ENCODE results near the gene COL10A1.

GRCh38 chr6:116070616-116071389, 55.1 kb downstream of the COL10A1 start:
- TF ChIP-seq POLR2AphosphoS5 (IDR thresholded peaks at IDR 0.05): no peak
- no peak for TF ChIP-seq CTCF (IDR thresholded peaks at IDR 0.05)
- no peak for TF ChIP-seq POLR2A (IDR thresholded peaks at IDR 0.05)
